SKM-1 (cell line): ENCODE measurements around the gene RHOT1.

ENCODE experiments used
- DNase-seq: peaks from one replicate; lab custom pipeline; 2025; ENCODE audit not compliant: unreplicated experiment; lab: John Stamatoyannopoulos, UW

RHOT1 gene

GRCh38 chr17:32266389-32267301 lies 124.3 kb downstream of the RHOT1 start:
- no peak for DNase-seq

GRCh38 chr17:32267690-32268205 lies 125.4 kb downstream of the RHOT1 start:
- DNase-seq: no peak

- no peak for DNase-seq
Measured at GRCh38 chr17:32268734-32269288, 126.5 kb downstream of the RHOT1 start.

GRCh38 chr17:32269377-32269776 lies 127.1 kb downstream of the RHOT1 start:
- DNase-seq: no peak

DNA sequence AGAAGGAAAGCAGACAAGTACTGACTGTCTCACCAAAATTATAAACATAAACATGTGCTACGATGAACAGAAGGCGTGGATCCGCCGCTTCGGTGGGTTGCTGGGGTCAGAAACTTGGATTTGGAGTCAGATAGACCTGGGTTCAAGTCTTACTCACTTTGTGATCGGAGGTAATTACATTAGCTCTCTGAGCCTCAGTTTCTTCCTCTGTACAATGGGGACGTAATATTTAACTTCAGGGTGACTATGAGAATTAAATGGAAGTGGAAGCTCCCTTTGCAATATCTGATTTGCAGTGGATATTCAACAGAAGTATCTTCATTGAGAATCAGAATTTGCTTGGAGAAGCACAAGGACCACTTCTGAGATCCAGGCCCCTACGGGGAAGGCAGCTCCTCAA lies 129.5 kb downstream of the RHOT1 start:
- no peak for DNase-seq

GRCh38 chr17:32274101-32274500 lies 131.8 kb downstream of the RHOT1 start:
- no peak for DNase-seq

DNA sequence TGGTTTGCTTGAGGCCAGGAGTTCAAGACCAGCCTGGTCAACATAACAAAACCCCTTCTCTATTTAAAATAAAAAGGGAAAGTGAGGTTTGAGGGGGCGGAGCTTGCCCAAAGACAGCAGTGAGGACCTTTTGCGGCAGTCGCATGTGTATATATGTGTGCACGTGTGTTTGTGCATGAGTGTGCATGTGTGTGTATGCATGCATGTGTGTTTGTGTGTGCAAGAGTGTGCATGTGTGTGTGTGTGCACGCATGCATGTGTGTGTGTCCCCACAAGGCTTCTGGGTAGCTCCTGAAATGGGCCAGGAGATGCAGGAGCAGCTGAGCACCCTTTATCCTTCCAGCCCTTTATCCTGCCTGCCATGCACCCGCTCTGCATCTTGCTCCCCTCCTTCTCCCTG lies 132.3 kb downstream of the RHOT1 start:
- no peak for DNase-seq
